OCI-LY7 (cell line): Measurements from ENCODE around the gene CNN1. TPM values are rescaled to one million over a fixed set of nuclear protein-coding genes. Genes with fewer than 3 reads are reported as not detected.
A peak's percentile ranks its signal among the peaks of the same experiment; 100 is the strongest.

ENCODE experiments used
- BruUV-seq: library from RNA; stranded (reverse); fragments of 400-500 nt; replicated peaks from 2 replicates; lab custom pipeline; 2021; lab: Mats Ljungman, UMichigan
- CTCF ChIA-PET: fragments of 300-600 bp; sonication (Branson Sonifier 250); formaldehyde crosslinking; loops from one replicate; lab custom pipeline; 2022; ENCODE audit warnings: antibody characterized with exemption; ENCODE audit not compliant: unreplicated experiment; lab: Charles Lee
- POLR2A ChIA-PET: fragments of 300-600 bp; sonication (Branson Sonifier 250); formaldehyde crosslinking; loops from one replicate; lab custom pipeline; 2022; ENCODE audit warnings: antibody characterized with exemption; lab: Charles Lee
- DNase-seq: peaks from one replicate; pipeline ENCODE4 v3.0.0-alpha.2; 2015; ENCODE audit warnings: low spot score
- H2AFZ ChIP-seq: fragments of 200-600 bp; sonication (generic), shearing (Covaris generic); 2 replicates; pipeline ENCODE4 v1.6.1; 2014; ENCODE audit warnings: mild to moderate bottlenecking, antibody characterized with exemption, low read length, moderate library complexity
- H3K27ac ChIP-seq: fragments of 200-600 bp; sonication (generic); 2 replicates; pipeline ENCODE4 v1.5.1; 2014; ENCODE audit warnings: mixed run types, low read depth, mild to moderate bottlenecking, moderate library complexity, low read length, inconsistent platforms; ENCODE audit not compliant: poor library complexity, severe bottlenecking
- H3K36me3 ChIP-seq: fragments of 200-600 bp; sonication (generic); 2 replicates; pipeline ENCODE4 v1.6.1; 2014; ENCODE audit warnings: mild to moderate bottlenecking, antibody characterized with exemption, low read length, moderate library complexity, mixed read lengths; ENCODE audit not compliant: insufficient read depth
- H3K4me1 ChIP-seq: fragments of 200-600 bp; sonication (generic); 2 replicates; pipeline ENCODE4 v1.5.1; 2014; ENCODE audit warnings: mild to moderate bottlenecking, low read length; ENCODE audit not compliant: insufficient read depth, poor library complexity, severe bottlenecking
- H3K4me2 ChIP-seq: fragments of 200-600 bp; sonication (generic); 2 replicates; pipeline ENCODE4 v1.6.1; 2014; ENCODE audit warnings: mild to moderate bottlenecking, low read length
- H3K4me3 ChIP-seq: fragments of 200-600 bp; sonication (generic); 2 replicates; pipeline ENCODE4 v1.5.1; 2014; ENCODE audit warnings: mild to moderate bottlenecking, low read depth, low read length; ENCODE audit not compliant: poor library complexity, severe bottlenecking
- H3K79me2 ChIP-seq: fragments of 200-600 bp; sonication (generic); 2 replicates; pipeline ENCODE4 v1.6.1; 2016; ENCODE audit warnings: low read depth, mild to moderate bottlenecking, low read length, moderate library complexity, mixed read lengths; ENCODE audit not compliant: insufficient read depth
- H3K9me2 ChIP-seq: fragments of 200-600 bp; sonication (generic); 2 replicates; pipeline ENCODE4 v1.6.1; 2016; ENCODE audit warnings: mild to moderate bottlenecking, low read length, mixed read lengths; ENCODE audit not compliant: insufficient read depth
- H3K9me3 ChIP-seq: fragments of 200-600 bp; sonication (generic); 2 replicates; pipeline ENCODE4 v1.6.1; 2014; ENCODE audit warnings: mild to moderate bottlenecking, mixed run types, low read length, mixed read lengths
- H4K20me1 ChIP-seq: fragments of 200-600 bp; sonication (generic); 2 replicates; pipeline ENCODE4 v1.6.1; 2014; ENCODE audit warnings: mild to moderate bottlenecking, antibody characterized with exemption, low read length, moderate library complexity, mixed read lengths; ENCODE audit not compliant: insufficient read depth
- EZH2phosphoT487 ChIP-seq: fragments of 200-600 bp; sonication (generic); IDR thresholded peaks from 2 replicates; pipeline ENCODE4 v1.6.1; 2018; ENCODE audit warnings: low read depth, borderline replicate concordance, mild to moderate bottlenecking, mixed run types, antibody characterized with exemption, low read length, moderate library complexity, mixed read lengths
- intact Hi-C: fragments of 100-400 bp; cut with micrococcal nuclease; formaldehyde crosslinking; loops from one replicate; pipeline ENCODE4 v1.10.0; 2022; ENCODE audit not compliant: unreplicated experiment
- total RNA-seq, 2 experiments: library from RNA; depleted of rRNA in 1 of 2; stranded (reverse); fragments of >200 nt in 1 of 2; shearing (Covaris generic) in 1 of 2; gene quantifications; 2 replicates each; pipeline ENCODE4 v1.2.3, GENCODE V29; 2014 to 2022
- TF ChIP-seq, protein P1 (sequence below): fragments of 200-600 bp; sonication (generic); conservative IDR thresholded peaks from 2 replicates; pipeline ENCODE4 v1.5.1; 2014; ENCODE audit warnings: mild to moderate bottlenecking, antibody characterized with exemption, low read length, moderate library complexity, mixed read lengths

CNN1 gene
- total RNA-seq, 2 experiments from 2014 or later: not detected

DNA sequence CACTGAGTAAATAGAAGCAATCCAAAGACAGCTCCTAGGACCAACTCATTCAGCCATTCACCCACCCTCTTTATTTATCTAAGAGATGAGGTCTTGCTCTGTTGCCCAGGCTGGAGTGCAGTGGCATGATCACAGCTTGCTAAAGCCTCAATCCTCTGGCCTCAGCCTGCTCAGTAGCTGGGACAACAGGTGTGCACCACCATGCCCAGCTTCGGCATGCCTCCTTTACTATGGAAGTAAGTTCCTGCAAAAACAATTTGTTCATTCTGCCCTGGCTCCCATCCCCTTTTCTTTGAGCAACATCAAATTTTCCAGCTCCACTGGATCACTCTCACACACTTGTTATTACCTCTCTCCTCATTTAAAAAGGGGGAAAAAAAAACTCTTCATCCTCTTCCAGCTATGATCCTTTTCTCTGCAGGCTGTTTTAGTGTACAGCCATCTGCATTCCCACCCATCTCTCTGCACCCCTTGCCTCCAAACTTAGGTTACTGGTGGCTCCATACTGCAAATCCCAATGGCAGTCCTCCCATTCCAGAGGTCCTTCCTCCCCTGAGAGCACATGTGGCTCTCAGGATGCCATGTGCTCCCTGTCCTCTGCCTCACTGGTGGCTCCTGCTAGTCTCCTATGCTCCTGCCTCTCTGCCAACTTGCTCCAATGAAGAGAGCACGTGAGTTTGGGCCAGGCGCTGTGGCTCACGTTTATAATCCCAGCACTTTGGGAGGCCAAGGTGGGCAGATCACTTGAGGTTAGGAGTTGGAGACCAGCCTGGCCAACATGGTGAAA is 18.2 kb downstream of the CNN1 start:
- H4K20me1 ChIP-seq: peaks cover 10% of the 10 kb centered on the region; the same call in 1 of the 2 replicates
- no peaks in the 10 kb centered on the region for H3K9me3 ChIP-seq
- peaks cover 46% of the 10 kb centered on the region for H3K79me2 ChIP-seq
- H3K4me2 ChIP-seq: peak overlapping the region; percentile 19
- ChIA-PET POLR2A (no interaction called here), CTCF (no interaction called here)
- peaks cover 47% of the 10 kb centered on the region for H3K36me3 ChIP-seq
- intact Hi-C loops: no loop called here
- H3K9me2 ChIP-seq: no peaks in the 10 kb centered on the region
- H3K4me3 ChIP-seq: no peak overlapping the region
- no peak overlapping the region for H3K27ac ChIP-seq
- no peak overlapping the region for H2AFZ ChIP-seq
- peaks cover 61% of the 10 kb centered on the region for H3K4me1 ChIP-seq
- no TSS peak for BruUV-seq
- DNase-seq: no peak
- TF ChIP-seq EZH2phosphoT487: no peak
- TF ChIP-seq, protein P1, sequence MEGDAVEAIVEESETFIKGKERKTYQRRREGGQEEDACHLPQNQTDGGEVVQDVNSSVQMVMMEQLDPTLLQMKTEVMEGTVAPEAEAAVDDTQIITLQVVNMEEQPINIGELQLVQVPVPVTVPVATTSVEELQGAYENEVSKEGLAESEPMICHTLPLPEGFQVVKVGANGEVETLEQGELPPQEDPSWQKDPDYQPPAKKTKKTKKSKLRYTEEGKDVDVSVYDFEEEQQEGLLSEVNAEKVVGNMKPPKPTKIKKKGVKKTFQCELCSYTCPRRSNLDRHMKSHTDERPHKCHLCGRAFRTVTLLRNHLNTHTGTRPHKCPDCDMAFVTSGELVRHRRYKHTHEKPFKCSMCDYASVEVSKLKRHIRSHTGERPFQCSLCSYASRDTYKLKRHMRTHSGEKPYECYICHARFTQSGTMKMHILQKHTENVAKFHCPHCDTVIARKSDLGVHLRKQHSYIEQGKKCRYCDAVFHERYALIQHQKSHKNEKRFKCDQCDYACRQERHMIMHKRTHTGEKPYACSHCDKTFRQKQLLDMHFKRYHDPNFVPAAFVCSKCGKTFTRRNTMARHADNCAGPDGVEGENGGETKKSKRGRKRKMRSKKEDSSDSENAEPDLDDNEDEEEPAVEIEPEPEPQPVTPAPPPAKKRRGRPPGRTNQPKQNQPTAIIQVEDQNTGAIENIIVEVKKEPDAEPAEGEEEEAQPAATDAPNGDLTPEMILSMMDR: no peak

DNA sequence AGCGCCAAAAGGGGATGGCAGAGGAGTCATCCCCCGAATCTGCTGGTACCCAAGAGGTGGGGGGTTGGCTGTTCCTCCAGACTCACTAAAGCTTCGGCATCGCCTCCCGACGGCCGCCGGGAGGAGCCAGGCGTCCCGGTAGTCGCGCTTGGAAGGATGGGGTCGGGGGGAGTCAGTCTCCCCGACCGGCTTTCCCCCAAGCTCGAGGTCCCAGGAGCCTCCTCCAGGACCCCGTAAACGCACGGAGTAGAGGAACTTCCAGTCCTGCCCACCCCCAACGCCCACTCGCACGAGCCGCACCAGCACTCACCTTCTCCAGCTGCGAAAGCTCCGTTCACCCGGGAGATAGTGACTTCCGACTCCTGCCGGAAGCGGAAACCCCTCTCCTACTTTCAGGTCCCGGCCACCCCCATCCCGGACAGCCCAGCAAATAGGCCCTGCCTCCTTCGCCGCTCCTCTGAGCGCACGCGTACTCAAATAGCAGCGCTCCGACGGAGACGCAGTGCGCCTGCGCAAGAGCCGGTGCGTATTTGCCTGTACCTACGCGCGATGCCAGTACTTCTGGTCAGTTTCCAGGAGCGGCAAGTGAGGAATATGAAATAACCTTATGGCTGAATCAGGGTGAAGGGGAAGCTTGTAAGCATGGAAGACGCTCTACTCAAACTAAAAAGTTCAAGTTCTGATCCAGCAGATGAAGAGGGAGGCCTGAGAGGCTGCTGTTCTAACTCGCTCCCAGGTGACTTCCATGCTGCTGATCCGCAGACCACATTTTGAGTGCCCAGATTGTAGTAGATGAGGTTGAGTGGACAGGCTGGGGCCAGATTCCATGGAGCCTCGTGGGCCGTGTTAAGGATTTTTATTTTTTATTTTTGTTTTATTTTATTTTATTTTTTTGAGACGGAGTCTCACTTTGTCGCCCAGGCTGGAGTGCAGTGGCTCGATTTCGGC is 20.5 kb downstream of the CNN1 start, which contains the start of gene ELOF1:
ELOF1 (minus strand) TSS at position 350 of the 948 bp plus-strand sequence. CDS start 4,883 bp downstream, outside the sequence.
- peaks cover 56% of the 10 kb centered on the region for H3K4me1 ChIP-seq
- intact Hi-C loops: no loop called here
- no peaks in the 10 kb centered on the region for H3K9me3 ChIP-seq
- H3K9me2 ChIP-seq: no peaks in the 10 kb centered on the region
- H3K79me2 ChIP-seq: peaks cover 46% of the 10 kb centered on the region
- TSS peak; percentile 97 for BruUV-seq
- peak within 1 kb of the TSS; percentile 96 for H3K4me3 ChIP-seq
- peaks cover 10% of the 10 kb centered on the region; the same call in 1 of the 2 replicates for H4K20me1 ChIP-seq
- H3K36me3 ChIP-seq: peaks cover 24% of the 10 kb centered on the region
- H3K27ac ChIP-seq: peak within 1 kb of the TSS; percentile 73
- ChIA-PET POLR2A (interaction anchor here (0.6 to 1.2 kb wide), 4 partner anchors 16 to 184 kb away, joined by 3 to 6 read pairs (median 3); partner anchors contain the start of gene SWSAP1), CTCF (interaction anchor here (0.6 kb wide), 2 partner anchors 27 to 29 kb away, joined by 3 read pairs; no protein-coding TSS in a partner anchor)
- TF ChIP-seq EZH2phosphoT487: no peak
- TF ChIP-seq, protein P1: peak; percentile 55
- peak within 1 kb of the TSS; percentile 93 for H3K4me2 ChIP-seq
- peak within 1 kb of the TSS; percentile 37; the same call in 1 of the 2 replicates for H2AFZ ChIP-seq
- DNase-seq: peak; percentile 99
